DOHH2 (cell line): ENCODE results near the gene ATP2A2.
A peak's percentile ranks its signal among the peaks of the same experiment; 100 is the strongest.

Source experiments
- H3F3A ChIP-seq: fragments of 200-600 bp; sonication (generic), shearing (Covaris generic); 2 replicates; pipeline ENCODE4 v1.6.0; 2016; ENCODE audit warnings: antibody characterized with exemption, mild to moderate bottlenecking; ENCODE audit not compliant: control insufficient read depth, insufficient read depth
- H3K27ac ChIP-seq: fragments of 200-600 bp; sonication (generic); 2 replicates; pipeline ENCODE4 v1.5.1; 2014; ENCODE audit warnings: low read depth, mild to moderate bottlenecking, low read length, moderate library complexity
- H3K27me3 ChIP-seq: fragments of 200-600 bp; sonication (generic); 2 replicates; pipeline ENCODE4 v1.6.1; 2014; ENCODE audit warnings: mild to moderate bottlenecking, low read length, mixed read lengths; ENCODE audit not compliant: control insufficient read depth
- H3K36me3 ChIP-seq: fragments of 200-600 bp; sonication (generic); 2 replicates; pipeline ENCODE4 v1.6.1; 2014; ENCODE audit warnings: mild to moderate bottlenecking, low read length, moderate library complexity, mixed read lengths; ENCODE audit not compliant: control insufficient read depth
- H3K4me1 ChIP-seq: fragments of 200-600 bp; sonication (generic); 2 replicates; pipeline ENCODE4 v1.6.1; 2014; ENCODE audit warnings: mild to moderate bottlenecking, low read length, mixed read lengths; ENCODE audit not compliant: control insufficient read depth
- H3K4me2 ChIP-seq: fragments of 200-600 bp; sonication (generic); 2 replicates; pipeline ENCODE4 v1.6.0; 2014; ENCODE audit warnings: mild to moderate bottlenecking, low read length, moderate library complexity
- H3K4me3 ChIP-seq: fragments of 200-600 bp; sonication (generic); 2 replicates; pipeline ENCODE4 v1.5.1; 2014; ENCODE audit warnings: mild to moderate bottlenecking, low read length, mixed read lengths
- H3K79me2 ChIP-seq: fragments of 200-600 bp; sonication (generic); 2 replicates; pipeline ENCODE4 v1.6.1; 2014; ENCODE audit warnings: mild to moderate bottlenecking, low read length, mixed read lengths; ENCODE audit not compliant: control insufficient read depth
- H3K9me2 ChIP-seq: fragments of 200-600 bp; sonication (generic); replicated peaks from 2 replicates; pipeline ENCODE4 v1.6.1; 2014; ENCODE audit warnings: mild to moderate bottlenecking, low read length, mixed read lengths; ENCODE audit not compliant: control insufficient read depth
- H3K9me3 ChIP-seq: fragments of 200-600 bp; sonication (generic); 2 replicates; pipeline ENCODE4 v1.6.1; 2014; ENCODE audit warnings: antibody characterized with exemption, low read length, mixed read lengths; ENCODE audit not compliant: control insufficient read depth, insufficient read depth
- H4K20me1 ChIP-seq: fragments of 200-600 bp; sonication (generic); 2 replicates; pipeline ENCODE4 v1.6.0; 2014; ENCODE audit warnings: low read depth, mild to moderate bottlenecking, antibody characterized with exemption, low read length, moderate library complexity; ENCODE audit not compliant: control insufficient read depth, insufficient read depth
- EZH2phosphoT487 ChIP-seq: fragments of 200-600 bp; sonication (generic); IDR thresholded peaks from 2 replicates; pipeline ENCODE4 v1.6.1; 2017; ENCODE audit warnings: borderline replicate concordance, mild to moderate bottlenecking, antibody characterized with exemption, low read length, moderate library complexity, mixed read lengths
- TF ChIP-seq, protein P1 (sequence below): fragments of 200-600 bp; sonication (generic); IDR thresholded peaks from one replicate; pipeline ENCODE4 v1.5.1; 2014; ENCODE audit warnings: antibody characterized with exemption, mild to moderate bottlenecking, low read depth, low read length; ENCODE audit not compliant: poor library complexity, severe bottlenecking

ATP2A2 gene

DNA sequence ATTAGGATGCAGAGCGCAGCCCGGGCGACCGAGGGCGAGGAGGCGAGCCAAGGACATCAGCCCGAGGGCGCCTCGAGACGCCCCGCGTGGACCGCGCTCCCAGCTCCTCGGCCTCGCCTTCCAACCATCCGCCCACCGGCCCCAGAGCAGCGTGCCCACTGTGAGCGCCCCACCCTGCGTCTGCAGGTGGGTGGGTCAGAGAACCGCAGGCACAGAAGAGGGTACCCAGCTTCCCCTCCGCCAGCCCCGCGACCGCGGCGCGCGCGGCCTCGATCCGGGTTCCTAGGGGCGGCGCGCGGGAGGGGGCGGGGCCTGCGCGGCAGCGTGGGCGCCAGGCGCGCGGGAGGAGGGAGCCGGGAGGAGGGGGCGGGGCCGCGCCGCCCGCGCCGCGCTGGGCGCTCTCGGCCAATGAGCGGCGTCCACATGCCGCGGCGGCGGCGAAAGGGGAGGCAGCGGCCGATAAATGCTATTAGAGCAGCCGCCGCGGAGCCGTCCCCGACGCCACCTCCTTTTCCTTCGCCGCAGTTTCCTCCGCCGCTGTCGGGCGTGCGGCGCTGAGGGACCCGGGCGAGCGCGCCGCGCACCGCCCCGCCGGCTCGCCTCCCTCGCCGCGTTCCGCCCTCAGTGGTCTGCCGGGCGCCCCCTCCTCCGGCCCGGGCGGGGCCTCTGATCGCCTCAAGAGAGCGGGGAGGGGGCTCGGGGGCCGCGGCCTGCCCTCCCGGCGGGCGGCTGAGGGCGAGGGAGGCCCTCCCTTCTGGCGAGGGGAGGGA is at the start of gene ATP2A2:
Gene ATP2A2 (plus strand): TSS at position 469 of the 770 bp plus-strand sequence. CDS start 543 bp downstream, outside the sequence.
- TF ChIP-seq, protein P1, sequence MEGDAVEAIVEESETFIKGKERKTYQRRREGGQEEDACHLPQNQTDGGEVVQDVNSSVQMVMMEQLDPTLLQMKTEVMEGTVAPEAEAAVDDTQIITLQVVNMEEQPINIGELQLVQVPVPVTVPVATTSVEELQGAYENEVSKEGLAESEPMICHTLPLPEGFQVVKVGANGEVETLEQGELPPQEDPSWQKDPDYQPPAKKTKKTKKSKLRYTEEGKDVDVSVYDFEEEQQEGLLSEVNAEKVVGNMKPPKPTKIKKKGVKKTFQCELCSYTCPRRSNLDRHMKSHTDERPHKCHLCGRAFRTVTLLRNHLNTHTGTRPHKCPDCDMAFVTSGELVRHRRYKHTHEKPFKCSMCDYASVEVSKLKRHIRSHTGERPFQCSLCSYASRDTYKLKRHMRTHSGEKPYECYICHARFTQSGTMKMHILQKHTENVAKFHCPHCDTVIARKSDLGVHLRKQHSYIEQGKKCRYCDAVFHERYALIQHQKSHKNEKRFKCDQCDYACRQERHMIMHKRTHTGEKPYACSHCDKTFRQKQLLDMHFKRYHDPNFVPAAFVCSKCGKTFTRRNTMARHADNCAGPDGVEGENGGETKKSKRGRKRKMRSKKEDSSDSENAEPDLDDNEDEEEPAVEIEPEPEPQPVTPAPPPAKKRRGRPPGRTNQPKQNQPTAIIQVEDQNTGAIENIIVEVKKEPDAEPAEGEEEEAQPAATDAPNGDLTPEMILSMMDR: no peak
- no peak for TF ChIP-seq EZH2phosphoT487
- H3K36me3 ChIP-seq: peaks cover 45% of the 10 kb centered on the region
- no peaks in the 10 kb centered on the region for H3K9me3 ChIP-seq
- H3K4me1 ChIP-seq: peaks cover 47% of the 10 kb centered on the region
- peak within 1 kb of the TSS; percentile 97 for H3K4me2 ChIP-seq
- H3K27me3 ChIP-seq: no peaks in the 10 kb centered on the region
- peak within 1 kb of the TSS; percentile 92 for H3K4me3 ChIP-seq
- H4K20me1 ChIP-seq: peaks cover 27% of the 10 kb centered on the region
- H3K9me2 ChIP-seq: no peaks in the 10 kb centered on the region
- peak within 1 kb of the TSS; percentile 76 for H3K27ac ChIP-seq
- H3F3A ChIP-seq: peaks cover 4% of the 10 kb centered on the region; the same call in 1 of the 2 replicates
- peaks cover 46% of the 10 kb centered on the region for H3K79me2 ChIP-seq

DNA sequence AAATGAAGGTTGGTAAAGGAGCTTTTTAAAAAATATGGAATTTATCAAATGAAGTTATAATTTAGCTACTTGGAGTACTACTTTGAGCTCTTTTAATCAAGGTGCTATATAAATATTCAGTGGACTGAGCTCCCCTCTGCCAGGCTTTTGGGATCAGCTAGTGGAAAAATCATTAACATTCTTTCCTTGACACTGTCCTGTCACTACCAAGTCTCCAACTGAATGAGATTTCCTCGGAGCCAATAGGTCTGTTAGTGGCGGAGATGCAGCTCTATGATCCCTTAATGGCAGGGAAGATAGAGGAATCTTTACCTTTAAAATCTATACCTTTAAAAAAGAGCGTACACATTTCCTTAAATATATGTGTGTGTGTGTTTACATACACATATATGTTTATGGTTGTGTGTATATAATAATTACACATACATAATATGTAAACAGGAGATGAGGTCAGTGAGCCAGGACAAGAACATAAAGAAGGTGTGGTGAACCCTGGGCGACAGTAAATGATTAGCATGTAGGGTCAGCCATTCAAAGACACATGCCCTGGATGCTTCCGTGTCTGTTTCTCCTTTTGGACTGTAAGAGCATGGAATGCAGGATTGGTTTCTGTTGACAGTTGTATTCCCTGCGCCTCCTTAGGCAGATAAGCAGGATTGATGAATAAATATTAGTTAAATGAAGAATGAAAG is 47.7 kb upstream of the ATP2A2 start:
- TF ChIP-seq, protein P1: no peak
- TF ChIP-seq EZH2phosphoT487: no peak
- no peaks in the 10 kb centered on the region for H3K36me3 ChIP-seq
- no peaks in the 10 kb centered on the region for H3K9me3 ChIP-seq
- no peak overlapping the region for H3K27ac ChIP-seq
- no peaks in the 10 kb centered on the region for H4K20me1 ChIP-seq
- H3K9me2 ChIP-seq: no peaks in the 10 kb centered on the region
- no peaks in the 10 kb centered on the region for H3F3A ChIP-seq
- peaks cover 32% of the 10 kb centered on the region for H3K4me1 ChIP-seq
- H3K27me3 ChIP-seq: no peaks in the 10 kb centered on the region
- no peaks in the 10 kb centered on the region for H3K79me2 ChIP-seq
- H3K4me2 ChIP-seq: no peak overlapping the region
- no peak overlapping the region for H3K4me3 ChIP-seq

GRCh38 chr12:110234331-110234751 is 46.7 kb upstream of the ATP2A2 start:
- H3K9me2 ChIP-seq: no peaks in the 10 kb centered on the region
- no peaks in the 10 kb centered on the region for H3K27me3 ChIP-seq
- H3K36me3 ChIP-seq: no peaks in the 10 kb centered on the region
- no peaks in the 10 kb centered on the region for H4K20me1 ChIP-seq
- peak overlapping the region; percentile 10 for H3K27ac ChIP-seq
- peaks cover 32% of the 10 kb centered on the region for H3K4me1 ChIP-seq
- TF ChIP-seq, protein P1: no peak
- TF ChIP-seq EZH2phosphoT487: no peak
- no peak overlapping the region for H3K4me3 ChIP-seq
- H3K4me2 ChIP-seq: peak overlapping the region; percentile 29
- no peaks in the 10 kb centered on the region for H3K9me3 ChIP-seq
- H3K79me2 ChIP-seq: no peaks in the 10 kb centered on the region
- no peaks in the 10 kb centered on the region for H3F3A ChIP-seq
